ENCODE measurements around the gene NSMCE1.

Gene NSMCE1

GRCh38 chr16:27268376-27269299, at the start of gene NSMCE1:
NSMCE1 (minus strand) TSS chr16:27268772; CDS start chr16:27257570, 11,202 bp downstream.
- peak within 1 kb of the TSS; percentile 42 for H3K27ac ChIP-seq

GRCh38 chr16:27317738-27318391, 49.3 kb upstream of the NSMCE1 start:
- DNase-seq (ENCODE audit: low read depth, low spot score) = no peak
- H3K27ac ChIP-seq = peak overlapping the region; percentile 99

More at GRCh38 chr16:27268376-27269299, at the start of gene NSMCE1:
- DNase-seq (ENCODE audit: low read depth, low spot score) = peak; percentile 74

GRCh38 chr16:27317320-27317719, 48.7 kb upstream of the NSMCE1 start:
- H3K27ac ChIP-seq = peak overlapping the region; percentile 99
- DNase-seq (ENCODE audit: low read depth, low spot score) = peak; percentile 65

GRCh38 chr16:27316038-27316680, 47.6 kb upstream of the NSMCE1 start:
- H3K27ac ChIP-seq = peak overlapping the region; percentile 99
- no peak for DNase-seq (ENCODE audit: low read depth, low spot score)

- peak; percentile 75 for DNase-seq (ENCODE audit: low read depth, low spot score)
- peak overlapping the region; percentile 99 for H3K27ac ChIP-seq
These were observed 46.9 kb upstream of the NSMCE1 start for GRCh38 chr16:27315333-27316037.

GRCh38 chr16:27314986-27315332, 46.4 kb upstream of the NSMCE1 start:
- H3K27ac ChIP-seq = peak overlapping the region; percentile 99
- no peak for DNase-seq (ENCODE audit: low read depth, low spot score)

- peak overlapping the region; percentile 99 for H3K27ac ChIP-seq
- peak; percentile 83 for DNase-seq (ENCODE audit: low read depth, low spot score)
These were observed 45.7 kb upstream of the NSMCE1 start for GRCh38 chr16:27314161-27314723.

- DNase-seq (ENCODE audit: low read depth, low spot score) = no peak
- peak within 1 kb of the TSS; percentile 99 for H3K27ac ChIP-seq
These were observed 45.0 kb upstream of the NSMCE1 start, which contains the start of gene IL4R for GRCh38 chr16:27313422-27314160. IL4R (plus strand) TSS chr16:27313974; CDS start chr16:27340204, 26,230 bp downstream.

- DNase-seq (ENCODE audit: low read depth, low spot score) = no peak
- H3K27ac ChIP-seq = peak overlapping the region; percentile 99
These were observed 44.2 kb upstream of the NSMCE1 start for GRCh38 chr16:27312580-27313421.

GRCh38 chr16:27311897-27312303, 43.3 kb upstream of the NSMCE1 start:
- H3K27ac ChIP-seq = no peak overlapping the region
- DNase-seq (ENCODE audit: low read depth, low spot score) = no peak

GRCh38 chr16:27311448-27311830, 42.9 kb upstream of the NSMCE1 start:
- no peak for DNase-seq (ENCODE audit: low read depth, low spot score)
- no peak overlapping the region for H3K27ac ChIP-seq

- no peak overlapping the region for H3K27ac ChIP-seq
- no peak for DNase-seq (ENCODE audit: low read depth, low spot score)
These were observed 42.2 kb upstream of the NSMCE1 start for GRCh38 chr16:27310576-27311447.

- H3K27ac ChIP-seq = no peak overlapping the region
- DNase-seq (ENCODE audit: low read depth, low spot score) = no peak
These were observed 40.2 kb upstream of the NSMCE1 start for GRCh38 chr16:27308792-27309191.

GRCh38 chr16:27305839-27306442, 37.4 kb upstream of the NSMCE1 start:
- H3K27ac ChIP-seq = no peak overlapping the region
- no peak for DNase-seq (ENCODE audit: low read depth, low spot score)

GRCh38 chr16:27304881-27305745, 36.5 kb upstream of the NSMCE1 start:
- no peak overlapping the region for H3K27ac ChIP-seq
- DNase-seq (ENCODE audit: low read depth, low spot score) = no peak

GRCh38 chr16:27304102-27304501, 35.5 kb upstream of the NSMCE1 start:
- no peak for DNase-seq (ENCODE audit: low read depth, low spot score)
- H3K27ac ChIP-seq = no peak overlapping the region
